ENCODE data around the gene TOP3B. TPM values are rescaled to one million over a fixed set of nuclear protein-coding genes. Genes with fewer than 3 reads are reported as not detected.

Gene TOP3B
- total and polyA plus RNA-seq, 4 donors: 7.4 to 37.2 (median 21.5) TPM

DNA sequence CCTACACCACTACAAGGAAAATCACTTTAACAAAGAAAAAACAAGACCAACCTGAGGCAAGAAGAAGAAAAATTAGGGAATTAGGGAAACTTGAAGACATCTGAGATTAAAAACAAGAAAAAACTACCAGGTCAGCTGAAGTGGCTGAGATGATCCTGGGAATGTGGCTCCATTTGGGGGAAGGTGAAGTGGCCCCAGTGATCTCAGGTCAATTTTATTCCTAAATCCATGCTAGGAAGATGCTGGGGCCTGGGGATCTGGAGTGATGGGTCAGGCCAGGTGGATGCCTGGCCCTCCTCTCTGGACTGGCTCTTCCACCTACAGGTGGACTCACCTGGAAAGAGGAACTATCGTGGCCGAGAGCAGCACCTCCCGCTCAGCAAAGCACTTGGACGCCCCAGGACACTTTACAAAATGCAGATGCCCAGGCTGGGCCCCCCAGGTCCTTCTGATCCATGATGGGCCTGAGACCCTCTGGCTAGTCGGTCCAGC is 6.7 kb downstream of the TOP3B start:
- no peak overlapping the region for H3K27ac ChIP-seq (ENCODE audit: low read depth in 1 of 2, low read length in 2 of 2)
- peaks cover 0 to 5% of the 10 kb centered on the region in 2 donors for H3K36me3 ChIP-seq (ENCODE audit: control insufficient read depth in 1 of 2, insufficient read depth in 2 of 2, low read length in 1 of 2)
- H3K4me3 ChIP-seq (ENCODE audit: low read length in 2 of 2): no peak overlapping the region
- intact Hi-C loops (cut with DNase I): no loop called here
- H3K9me3 ChIP-seq (ENCODE audit: control insufficient read depth, low read length): no peaks in the 10 kb centered on the region
- no peaks in the 10 kb centered on the region for H3K4me1 ChIP-seq (ENCODE audit: control insufficient read depth in 1 of 2, insufficient read depth in 2 of 2, low read length in 2 of 2)
- DNase-seq: no peak
- H3K27me3 ChIP-seq (ENCODE audit: control insufficient read depth in 1 of 2, insufficient read depth in 2 of 2, low read length in 1 of 2): no peaks in the 10 kb centered on the region
- ATAC-seq (ENCODE audit: low FRiP score): no peak
- 95 to 96% methylated on average over 5 of the region's 5 CpGs for WGBS, 2 donors

DNA sequence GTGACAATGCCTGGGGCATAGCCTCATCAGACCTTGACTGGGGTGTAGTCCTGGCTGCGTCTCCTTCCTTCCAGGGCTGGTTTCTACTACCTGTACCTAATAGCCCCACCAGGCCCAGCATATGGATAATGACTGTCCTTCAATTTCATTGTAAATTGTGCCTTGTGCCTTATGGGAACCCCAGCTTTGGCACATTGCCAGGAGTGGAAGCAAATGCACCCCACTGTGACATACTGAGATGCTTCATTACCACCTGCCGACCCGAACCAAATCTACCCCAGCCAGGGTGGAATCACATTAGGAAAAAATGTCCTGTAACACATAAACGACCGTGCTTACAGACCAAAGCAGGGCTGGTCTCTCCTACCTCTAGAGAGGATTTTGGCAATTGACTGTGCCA is 7.3 kb downstream of the TOP3B start:
- Histone ChIP-seq H3K4me3 (ENCODE audit: low read length in 2 of 2) (no peak overlapping the region), H3K4me1 (ENCODE audit: control insufficient read depth in 1 of 2, insufficient read depth in 2 of 2, low read length in 2 of 2) (no peaks in the 10 kb centered on the region), H3K27me3 (ENCODE audit: control insufficient read depth in 1 of 2, insufficient read depth in 2 of 2, low read length in 1 of 2) (no peaks in the 10 kb centered on the region), H3K27ac (ENCODE audit: low read depth in 1 of 2, low read length in 2 of 2) (no peak overlapping the region), H3K9me3 (ENCODE audit: control insufficient read depth, low read length) (no peaks in the 10 kb centered on the region), H3K36me3 (ENCODE audit: control insufficient read depth in 1 of 2, insufficient read depth in 2 of 2, low read length in 1 of 2) (peaks cover 0 to 5% of the 10 kb centered on the region in 2 donors)
- ATAC-seq (ENCODE audit: low FRiP score): no peak
- WGBS, 2 donors: 89 to 92% methylated on average over 5 of the region's 5 CpGs
- intact Hi-C loops (cut with DNase I): no loop called here
- no peak for DNase-seq

DNA sequence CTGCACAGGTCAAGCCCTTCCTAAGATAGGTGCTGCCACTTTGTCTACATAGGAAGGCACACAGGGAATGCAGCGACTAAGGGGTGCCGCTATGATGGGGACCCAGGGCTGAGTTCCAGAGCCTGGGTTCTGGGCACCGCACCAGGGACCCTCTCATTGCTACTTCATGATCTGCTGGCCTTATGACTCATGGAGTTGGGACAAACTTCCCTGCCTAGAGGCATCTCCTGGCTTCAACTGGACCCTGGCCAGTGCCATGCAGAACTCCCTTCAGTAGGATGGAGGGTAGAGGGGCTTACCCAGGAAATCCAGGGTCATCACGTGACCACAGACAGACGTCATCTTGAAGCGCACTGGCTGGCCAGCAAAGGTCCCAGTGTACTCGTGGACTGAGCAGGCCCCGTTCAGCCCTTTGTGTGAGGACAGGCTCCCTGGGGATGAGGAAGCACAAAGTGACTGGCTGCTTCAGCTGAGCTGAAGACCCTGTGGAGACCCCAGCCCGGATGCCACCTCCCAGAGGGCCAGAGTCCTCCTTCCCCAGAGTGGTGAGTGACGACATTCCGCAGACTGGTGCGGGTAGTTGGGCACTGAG is 8.4 kb downstream of the TOP3B start:
- ATAC-seq (ENCODE audit: low FRiP score): no peak
- WGBS, 2 donors: 91 to 92% methylated on average over 12 of the region's 12 CpGs
- H3K4me3 ChIP-seq (ENCODE audit: low read length in 2 of 2): no peak overlapping the region
- intact Hi-C loops (cut with DNase I): no loop called here
- DNase-seq: no peak
- H3K27me3 ChIP-seq (ENCODE audit: control insufficient read depth in 1 of 2, insufficient read depth in 2 of 2, low read length in 1 of 2): no peaks in the 10 kb centered on the region
- H3K9me3 ChIP-seq (ENCODE audit: control insufficient read depth, low read length): no peaks in the 10 kb centered on the region
- H3K36me3 ChIP-seq (ENCODE audit: control insufficient read depth in 1 of 2, insufficient read depth in 2 of 2, low read length in 1 of 2): peaks cover 0 to 5% of the 10 kb centered on the region in 2 donors
- no peaks in the 10 kb centered on the region for H3K4me1 ChIP-seq (ENCODE audit: control insufficient read depth in 1 of 2, insufficient read depth in 2 of 2, low read length in 2 of 2)
- H3K27ac ChIP-seq (ENCODE audit: low read depth in 1 of 2, low read length in 2 of 2): no peak overlapping the region

DNA sequence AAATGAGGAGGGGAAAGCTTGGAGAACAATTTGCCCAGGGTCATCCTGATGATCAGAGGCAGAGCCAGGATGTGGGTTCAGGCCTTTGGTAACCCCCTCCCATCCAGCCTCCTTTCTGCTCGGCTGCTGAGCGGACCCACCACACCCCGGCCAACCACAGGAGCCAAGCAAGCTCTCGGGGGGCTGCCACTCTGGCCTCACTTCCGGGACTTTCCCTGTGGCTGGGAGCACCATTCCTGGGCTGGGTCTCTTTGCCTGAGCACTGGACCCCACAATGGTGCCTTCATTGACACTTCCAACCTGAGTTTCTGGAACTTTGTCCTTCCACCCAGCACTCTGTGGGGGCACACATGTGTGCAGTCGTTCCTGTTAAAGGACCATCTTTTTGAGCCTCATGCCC is 9.8 kb downstream of the TOP3B start:
- Histone ChIP-seq H3K9me3 (ENCODE audit: control insufficient read depth, low read length) (no peaks in the 10 kb centered on the region), H3K4me3 (ENCODE audit: low read length in 2 of 2) (no peak overlapping the region), H3K36me3 (ENCODE audit: control insufficient read depth in 1 of 2, insufficient read depth in 2 of 2, low read length in 1 of 2) (peaks cover 0 to 7% of the 10 kb centered on the region in 2 donors), H3K4me1 (ENCODE audit: control insufficient read depth in 1 of 2, insufficient read depth in 2 of 2, low read length in 2 of 2) (no peaks in the 10 kb centered on the region), H3K27ac (ENCODE audit: low read depth in 1 of 2, low read length in 2 of 2) (no peak overlapping the region), H3K27me3 (ENCODE audit: control insufficient read depth in 1 of 2, insufficient read depth in 2 of 2, low read length in 1 of 2) (no peaks in the 10 kb centered on the region)
- WGBS, 2 donors: 93% methylated on average over 6 of the region's 6 CpGs
- ATAC-seq (ENCODE audit: low FRiP score) (no peak), DNase-seq (no peak)
- intact Hi-C loops (cut with DNase I): no loop called here

DNA sequence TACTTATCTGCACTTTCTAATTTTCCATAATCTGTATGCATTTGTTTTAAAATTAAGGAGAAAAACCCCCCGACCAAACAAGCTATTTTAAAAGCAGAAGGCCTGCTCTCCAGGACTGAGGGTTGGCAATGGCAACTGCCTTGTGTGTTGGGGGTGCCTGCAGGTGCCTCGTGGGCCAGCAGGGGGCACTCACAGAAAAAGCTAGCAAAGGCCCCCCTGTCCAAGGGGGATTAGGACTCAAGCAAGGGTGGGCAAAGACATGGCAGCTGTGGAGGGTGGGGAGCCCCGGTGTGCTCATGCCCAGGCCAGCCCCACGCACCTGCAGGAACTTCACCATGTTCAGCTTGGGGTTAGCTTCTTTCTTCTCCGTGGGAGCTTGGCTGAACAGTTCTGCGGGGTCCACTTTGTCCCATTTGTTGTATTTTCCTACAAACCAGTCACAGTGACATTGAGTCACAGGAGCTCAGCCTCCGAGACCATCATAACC is 10.3 kb downstream of the TOP3B start:
- Histone ChIP-seq H3K27me3 (ENCODE audit: control insufficient read depth in 1 of 2, insufficient read depth in 2 of 2, low read length in 1 of 2) (no peaks in the 10 kb centered on the region), H3K4me3 (ENCODE audit: low read length in 2 of 2) (no peak overlapping the region), H3K36me3 (ENCODE audit: control insufficient read depth in 1 of 2, insufficient read depth in 2 of 2, low read length in 1 of 2) (peaks cover 0 to 9% of the 10 kb centered on the region in 2 donors), H3K9me3 (ENCODE audit: control insufficient read depth, low read length) (no peaks in the 10 kb centered on the region), H3K4me1 (ENCODE audit: control insufficient read depth in 1 of 2, insufficient read depth in 2 of 2, low read length in 2 of 2) (no peaks in the 10 kb centered on the region), H3K27ac (ENCODE audit: low read depth in 1 of 2, low read length in 2 of 2) (no peak overlapping the region)
- no peak for DNase-seq
- WGBS, 2 donors: 71 to 74% methylated on average over 7 of the region's 7 CpGs
- intact Hi-C loops (cut with DNase I): no loop called here
- ATAC-seq (ENCODE audit: low FRiP score): peak; percentile 51

DNA sequence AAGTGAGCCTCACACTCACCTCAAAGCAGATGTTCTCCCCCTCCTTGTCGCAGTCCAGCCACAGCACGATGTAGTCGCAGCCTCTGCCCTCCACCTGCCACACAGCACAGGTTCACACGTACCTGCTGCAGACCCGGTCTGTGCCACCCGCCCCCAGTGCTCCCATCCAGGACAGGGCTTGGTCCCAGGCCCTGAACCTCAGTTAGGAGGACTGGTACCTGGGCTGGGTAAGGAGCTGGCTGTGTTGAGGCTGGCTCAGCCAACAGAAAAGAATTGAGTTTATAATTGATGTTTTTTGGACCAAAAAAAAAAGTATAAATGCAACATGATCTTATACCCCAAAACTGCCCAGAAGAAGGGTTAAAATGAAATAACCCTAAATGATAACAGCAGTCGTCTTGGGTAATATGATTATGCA is 10.7 kb downstream of the TOP3B start:
- no peaks in the 10 kb centered on the region for H3K9me3 ChIP-seq (ENCODE audit: control insufficient read depth, low read length)
- peaks cover 0 to 9% of the 10 kb centered on the region in 2 donors for H3K36me3 ChIP-seq (ENCODE audit: control insufficient read depth in 1 of 2, insufficient read depth in 2 of 2, low read length in 1 of 2)
- 89 to 91% methylated on average over 7 of the region's 7 CpGs for WGBS, 2 donors
- DNase-seq (no peak), ATAC-seq (ENCODE audit: low FRiP score) (no peak)
- H3K4me1 ChIP-seq (ENCODE audit: control insufficient read depth in 1 of 2, insufficient read depth in 2 of 2, low read length in 2 of 2): no peaks in the 10 kb centered on the region
- no peak overlapping the region for H3K27ac ChIP-seq (ENCODE audit: low read depth in 1 of 2, low read length in 2 of 2)
- intact Hi-C loops (cut with DNase I): no loop called here
- H3K27me3 ChIP-seq (ENCODE audit: control insufficient read depth in 1 of 2, insufficient read depth in 2 of 2, low read length in 1 of 2): no peaks in the 10 kb centered on the region
- no peak overlapping the region for H3K4me3 ChIP-seq (ENCODE audit: low read length in 2 of 2)

DNA sequence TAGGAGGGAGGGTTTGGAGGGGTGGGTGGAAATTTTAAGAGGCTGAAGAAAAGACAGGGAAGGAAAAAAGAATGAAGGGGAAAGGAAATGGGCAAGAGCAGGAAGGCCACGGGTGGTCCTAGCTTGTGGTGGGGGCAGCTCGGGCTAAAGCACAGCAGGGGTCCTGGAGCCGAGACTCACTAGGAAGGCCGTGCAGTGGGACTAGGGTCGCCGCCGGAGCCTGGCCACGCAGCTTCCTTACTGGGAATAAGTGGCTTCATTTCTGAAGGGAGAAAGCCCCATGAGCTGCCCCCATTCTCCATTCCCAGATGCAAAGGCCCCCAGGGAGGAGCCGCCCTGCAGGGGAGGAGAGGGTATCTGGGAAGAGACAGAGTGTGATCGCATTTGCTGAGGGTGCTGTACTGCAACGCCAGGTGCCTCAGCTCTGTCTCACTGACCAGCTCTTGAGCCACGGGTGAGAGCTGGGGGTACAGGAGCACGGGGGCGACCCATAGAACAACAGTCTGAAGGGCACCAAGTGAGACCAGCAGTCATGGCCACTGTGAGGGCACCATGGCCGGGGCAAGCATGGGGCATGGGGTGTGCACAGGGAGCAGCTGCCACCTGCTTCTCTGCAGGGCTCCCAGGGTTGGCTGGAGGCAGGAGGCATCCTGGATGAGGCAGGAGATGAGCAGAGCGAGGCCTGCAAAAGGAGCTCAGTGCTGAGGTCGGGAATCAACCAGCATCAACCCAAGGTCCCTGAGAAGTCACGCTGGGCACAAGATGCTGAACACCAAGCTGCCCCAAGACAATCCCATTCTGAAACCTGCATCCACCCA is 11.6 kb downstream of the TOP3B start:
- H3K36me3 ChIP-seq (ENCODE audit: control insufficient read depth in 1 of 2, insufficient read depth in 2 of 2, low read length in 1 of 2): peaks cover 0 to 13% of the 10 kb centered on the region in 2 donors
- no peak overlapping the region for H3K27ac ChIP-seq (ENCODE audit: low read depth in 1 of 2, low read length in 2 of 2)
- no peak for ATAC-seq (ENCODE audit: low FRiP score)
- H3K4me1 ChIP-seq (ENCODE audit: control insufficient read depth in 1 of 2, insufficient read depth in 2 of 2, low read length in 2 of 2): no peaks in the 10 kb centered on the region
- H3K4me3 ChIP-seq (ENCODE audit: low read length in 2 of 2): no peak overlapping the region
- no peaks in the 10 kb centered on the region for H3K9me3 ChIP-seq (ENCODE audit: control insufficient read depth, low read length)
- DNase-seq: no peak
- no peaks in the 10 kb centered on the region for H3K27me3 ChIP-seq (ENCODE audit: control insufficient read depth in 1 of 2, insufficient read depth in 2 of 2, low read length in 1 of 2)
- WGBS, 2 donors: 93% methylated on average over 18 of the region's 18 CpGs
- intact Hi-C loops (cut with DNase I): no loop called here

DNA sequence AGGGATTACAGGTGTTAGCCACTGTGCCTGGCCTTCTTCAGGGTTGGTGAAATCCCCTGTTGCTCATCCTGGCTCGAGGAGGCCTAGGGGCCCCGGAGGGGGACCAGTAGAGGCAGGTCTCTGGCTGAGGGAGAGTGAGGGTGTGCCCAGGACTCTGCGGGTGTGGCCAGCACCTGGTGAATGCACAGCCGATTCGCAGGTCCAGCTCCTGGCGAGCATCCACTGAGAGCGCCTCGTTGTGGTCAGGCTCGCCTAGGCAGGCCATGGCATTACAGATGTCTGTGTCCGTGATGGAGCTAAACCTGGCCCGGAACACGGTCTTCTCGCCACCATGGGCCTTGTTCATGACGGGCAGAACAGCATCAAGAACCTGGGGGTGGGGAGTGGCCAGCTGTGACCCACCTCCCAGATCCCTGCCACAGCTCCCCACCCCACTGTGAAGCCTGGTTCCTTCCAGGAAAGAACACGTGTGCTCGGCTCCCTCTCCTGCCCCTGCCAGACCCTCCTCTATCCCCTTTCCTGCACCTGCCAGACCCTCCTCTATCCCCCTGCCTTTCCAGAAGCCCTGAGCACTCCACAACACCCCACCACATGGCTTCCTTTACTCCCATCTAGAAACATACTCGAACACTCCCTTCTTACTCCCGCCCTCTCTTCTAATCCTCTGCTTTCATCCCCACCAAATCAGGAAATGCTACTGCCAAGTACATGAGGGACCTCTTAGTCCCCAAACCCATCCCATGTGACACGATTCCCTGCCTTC is 12.4 kb downstream of the TOP3B start:
- Histone ChIP-seq H3K36me3 (ENCODE audit: control insufficient read depth in 1 of 2, insufficient read depth in 2 of 2, low read length in 1 of 2) (peaks cover 0 to 13% of the 10 kb centered on the region in 2 donors), H3K9me3 (ENCODE audit: control insufficient read depth, low read length) (no peaks in the 10 kb centered on the region), H3K4me3 (ENCODE audit: low read length in 2 of 2) (no peak overlapping the region), H3K27me3 (ENCODE audit: control insufficient read depth in 1 of 2, insufficient read depth in 2 of 2, low read length in 1 of 2) (no peaks in the 10 kb centered on the region), H3K4me1 (ENCODE audit: control insufficient read depth in 1 of 2, insufficient read depth in 2 of 2, low read length in 2 of 2) (no peaks in the 10 kb centered on the region), H3K27ac (ENCODE audit: low read depth in 1 of 2, low read length in 2 of 2) (no peak overlapping the region)
- no peak for DNase-seq
- intact Hi-C loops (cut with DNase I): no loop called here
- ATAC-seq (ENCODE audit: low FRiP score): no peak
- 90 to 94% methylated on average over 19 of the region's 19 CpGs for WGBS, 2 donors

Measured in aorta (tissue), 5 donors.